Activated naive CD4-positive, alpha-beta T cell treated with anti-CD3 and anti-CD28 coated beads, Interleukin-2, amount 10 ng/mL, durations not matched to agents 7 days and 5 days (primary cell): ENCODE data around the gene PEMT.

ENCODE experiments used
- CTCF ChIA-PET: fragments of 350-600 bp; sonication (Branson Sonifier 250); formaldehyde crosslinking; loops from one replicate; lab custom pipeline; 2021; ENCODE audit warnings: antibody characterized with exemption; lab: Charles Lee
- DNase-seq: peaks from one replicate; pipeline ENCODE4 v3.0.0-alpha.2; 2020
- H3K27ac Mint-ChIP-seq: one replicate; pipeline ENCODE4 v1.8.0; 2021; ENCODE audit warnings: mild to moderate bottlenecking, moderate library complexity, mixed read lengths
- H3K27me3 Mint-ChIP-seq: one replicate; pipeline ENCODE4 v1.8.0; 2021; ENCODE audit warnings: mild to moderate bottlenecking, mixed read lengths
- H3K36me3 Mint-ChIP-seq: one replicate; pipeline ENCODE4 v1.8.0; 2021; ENCODE audit warnings: mixed read lengths
- H3K4me1 Mint-ChIP-seq: one replicate; pipeline ENCODE4 v1.8.0; 2021; ENCODE audit warnings: mixed read lengths
- H3K4me3 Mint-ChIP-seq: one replicate; pipeline ENCODE4 v1.8.0; 2021; ENCODE audit warnings: mild to moderate bottlenecking, moderate library complexity, mixed read lengths
- H3K9me3 Mint-ChIP-seq: one replicate; pipeline ENCODE4 v1.8.0; 2021; ENCODE audit warnings: mixed read lengths

Gene PEMT

GRCh38 chr17:17570798-17571716 is 20.5 kb downstream of the PEMT start:
- Mint-ChIP-seq H3K4me1 (no peaks in the 10 kb centered on the region), H3K27ac (no peak overlapping the region), H3K9me3 (no peaks in the 10 kb centered on the region), H3K27me3 (no peaks in the 10 kb centered on the region), H3K36me3 (no peaks in the 10 kb centered on the region), H3K4me3 (no peak overlapping the region)
- DNase-seq, result no peak
- CTCF ChIA-PET, result interaction anchor here (0.6 to 3.9 kb wide), 2 partner anchors 74 to 216 kb away, joined by 3 to 15 read pairs; no protein-coding TSS in a partner anchor

GRCh38 chr17:17570140-17570797 is 21.2 kb downstream of the PEMT start:
- no peak for DNase-seq
- H3K36me3 Mint-ChIP-seq, result no peaks in the 10 kb centered on the region
- H3K4me1 Mint-ChIP-seq, result no peaks in the 10 kb centered on the region
- H3K27ac Mint-ChIP-seq, result no peak overlapping the region
- CTCF ChIA-PET, result interaction anchor here (1.9 to 3.9 kb wide), 4 partner anchors 37 to 216 kb away, joined by 4 to 15 read pairs (median 8); no protein-coding TSS in a partner anchor
- no peak overlapping the region for H3K4me3 Mint-ChIP-seq
- H3K9me3 Mint-ChIP-seq, result no peaks in the 10 kb centered on the region
- H3K27me3 Mint-ChIP-seq, result no peaks in the 10 kb centered on the region

GRCh38 chr17:17569691-17570090 is 21.8 kb downstream of the PEMT start:
- H3K4me1 Mint-ChIP-seq, result no peaks in the 10 kb centered on the region
- no peaks in the 10 kb centered on the region for H3K9me3 Mint-ChIP-seq
- no peak overlapping the region for H3K4me3 Mint-ChIP-seq
- no peak for DNase-seq
- no peaks in the 10 kb centered on the region for H3K36me3 Mint-ChIP-seq
- CTCF ChIA-PET, result interaction anchor here (1.5 to 3.9 kb wide), 6 partner anchors 9 to 215 kb away, joined by 4 to 17 read pairs (median 8); partner anchors contain the start of gene RASD1
- H3K27me3 Mint-ChIP-seq, result no peaks in the 10 kb centered on the region
- H3K27ac Mint-ChIP-seq, result no peak overlapping the region

GRCh38 chr17:17568772-17569195 is 22.7 kb downstream of the PEMT start:
- Mint-ChIP-seq H3K36me3 (no peaks in the 10 kb centered on the region), H3K4me1 (no peaks in the 10 kb centered on the region), H3K9me3 (no peaks in the 10 kb centered on the region), H3K27me3 (no peaks in the 10 kb centered on the region), H3K4me3 (no peak overlapping the region), H3K27ac (no peak overlapping the region)
- CTCF ChIA-PET, result interaction anchor here (0.9 to 3.9 kb wide), 11 partner anchors 8 to 214 kb away, joined by 3 to 17 read pairs (median 6); partner anchors contain the start of gene RASD1
- peak; percentile 78 for DNase-seq

GRCh38 chr17:17567631-17568030 is 23.9 kb downstream of the PEMT start:
- Mint-ChIP-seq H3K27me3 (no peaks in the 10 kb centered on the region), H3K9me3 (no peaks in the 10 kb centered on the region), H3K4me1 (no peaks in the 10 kb centered on the region), H3K36me3 (no peaks in the 10 kb centered on the region), H3K27ac (no peak overlapping the region), H3K4me3 (no peak overlapping the region)
- no peak for DNase-seq
- CTCF ChIA-PET, result interaction anchor here (0.5 to 3.9 kb wide), 13 partner anchors 14 to 586 kb away, joined by 3 to 17 read pairs (median 3); partner anchors contain the start of gene RASD1

GRCh38 chr17:17566896-17567513 is 24.5 kb downstream of the PEMT start:
- H3K27ac Mint-ChIP-seq, result no peak overlapping the region
- H3K4me3 Mint-ChIP-seq, result no peak overlapping the region
- H3K36me3 Mint-ChIP-seq, result no peaks in the 10 kb centered on the region
- H3K9me3 Mint-ChIP-seq, result no peaks in the 10 kb centered on the region
- H3K4me1 Mint-ChIP-seq, result no peaks in the 10 kb centered on the region
- DNase-seq, result no peak
- H3K27me3 Mint-ChIP-seq, result no peaks in the 10 kb centered on the region
- CTCF ChIA-PET, result interaction anchor here (0.6 to 3.9 kb wide), 9 partner anchors 15 to 212 kb away, joined by 3 to 17 read pairs (median 5); partner anchors contain the start of gene RASD1

GRCh38 chr17:17565471-17566339 is 25.8 kb downstream of the PEMT start:
- Mint-ChIP-seq H3K9me3 (no peaks in the 10 kb centered on the region), H3K4me3 (no peak overlapping the region), H3K27ac (no peak overlapping the region), H3K4me1 (no peaks in the 10 kb centered on the region), H3K27me3 (no peaks in the 10 kb centered on the region), H3K36me3 (no peaks in the 10 kb centered on the region)
- DNase-seq, result no peak
- CTCF ChIA-PET, result interaction anchor here (1.2 kb wide), 1 partner anchor 211 kb away, joined by 3 read pairs; no protein-coding TSS in a partner anchor

- Mint-ChIP-seq H3K4me1 (no peaks in the 10 kb centered on the region), H3K4me3 (no peak overlapping the region), H3K36me3 (no peaks in the 10 kb centered on the region), H3K27me3 (no peaks in the 10 kb centered on the region), H3K27ac (no peak overlapping the region), H3K9me3 (no peaks in the 10 kb centered on the region)
- DNase-seq, result no peak
- CTCF ChIA-PET, result interaction anchor here (1.2 kb wide), 1 partner anchor 210 kb away, joined by 3 read pairs; no protein-coding TSS in a partner anchor
These were observed 26.6 kb downstream of the PEMT start for GRCh38 chr17:17564896-17565295.

GRCh38 chr17:17564323-17564722 is 27.2 kb downstream of the PEMT start:
- H3K36me3 Mint-ChIP-seq, result no peaks in the 10 kb centered on the region
- H3K27ac Mint-ChIP-seq, result no peak overlapping the region
- H3K27me3 Mint-ChIP-seq, result no peaks in the 10 kb centered on the region
- no peaks in the 10 kb centered on the region for H3K9me3 Mint-ChIP-seq
- no peaks in the 10 kb centered on the region for H3K4me1 Mint-ChIP-seq
- no peak overlapping the region for H3K4me3 Mint-ChIP-seq
- no peak for DNase-seq
- CTCF ChIA-PET, result no interaction called here

GRCh38 chr17:17563530-17563929 is 28.0 kb downstream of the PEMT start:
- no peak overlapping the region for H3K4me3 Mint-ChIP-seq
- CTCF ChIA-PET, result no interaction called here

GRCh38 chr17:17562146-17562511 is 29.4 kb downstream of the PEMT start:
- Mint-ChIP-seq H3K9me3 (no peaks in the 10 kb centered on the region), H3K27me3 (no peaks in the 10 kb centered on the region), H3K36me3 (no peaks in the 10 kb centered on the region), H3K4me3 (no peak overlapping the region), H3K4me1 (no peaks in the 10 kb centered on the region), H3K27ac (no peak overlapping the region)
- no peak for DNase-seq
- CTCF ChIA-PET, result no interaction called here

More at GRCh38 chr17:17563530-17563929, 28.0 kb downstream of the PEMT start:
- H3K27ac Mint-ChIP-seq, result no peak overlapping the region
- H3K36me3 Mint-ChIP-seq, result no peaks in the 10 kb centered on the region
- DNase-seq, result no peak
- no peaks in the 10 kb centered on the region for H3K9me3 Mint-ChIP-seq
- H3K4me1 Mint-ChIP-seq, result no peaks in the 10 kb centered on the region
- no peaks in the 10 kb centered on the region for H3K27me3 Mint-ChIP-seq

- no peak for DNase-seq
- H3K27me3 Mint-ChIP-seq, result no peaks in the 10 kb centered on the region
- no peak overlapping the region for H3K4me3 Mint-ChIP-seq
- no peak overlapping the region for H3K27ac Mint-ChIP-seq
- CTCF ChIA-PET, result no interaction called here
- H3K9me3 Mint-ChIP-seq, result no peaks in the 10 kb centered on the region
- no peaks in the 10 kb centered on the region for H3K4me1 Mint-ChIP-seq
- no peaks in the 10 kb centered on the region for H3K36me3 Mint-ChIP-seq
These were observed 29.9 kb downstream of the PEMT start for GRCh38 chr17:17561408-17562145.
